Neural cell (in vitro differentiated cells): ENCODE results near the gene COL5A1. TPM values are rescaled to one million over a fixed set of nuclear protein-coding genes. Genes with fewer than 3 reads are reported as not detected.

ENCODE experiments used
- H2AFZ ChIP-seq: fragments of 200-600, 300-800 bp; sonication (generic), shearing (Covaris generic); 2 replicates; pipeline ENCODE4 v1.6.0; 2014; ENCODE audit warnings: low read depth, mild to moderate bottlenecking, antibody characterized with exemption, low read length, moderate library complexity
- H3F3A ChIP-seq: fragments of 200-600 bp; shearing (Covaris generic); 2 replicates; pipeline ENCODE4 v1.6.1; 2016; ENCODE audit warnings: mild to moderate bottlenecking, moderate library complexity, mixed read lengths, antibody characterized with exemption, low read length; ENCODE audit not compliant: insufficient read depth, poor library complexity, severe bottlenecking
- H3K27ac ChIP-seq: fragments of 200-600, 300-800 bp; sonication (generic), shearing (Covaris generic); 2 replicates; pipeline ENCODE4 v1.5.1; 2014; ENCODE audit warnings: mild to moderate bottlenecking, low read length, moderate library complexity
- H3K27me3 ChIP-seq: fragments of 300-800, 200-600 bp; sonication (generic), shearing (Covaris generic); 2 replicates; pipeline ENCODE4 v1.6.0; 2014; ENCODE audit warnings: mild to moderate bottlenecking, low read depth, low read length, moderate library complexity; ENCODE audit not compliant: insufficient read depth
- H3K36me3 ChIP-seq: fragments of 300-800, 200-600 bp; sonication (generic), shearing (Covaris generic); 2 replicates; pipeline ENCODE4 v1.5.1; 2014; ENCODE audit warnings: mild to moderate bottlenecking, antibody characterized with exemption, low read length, moderate library complexity; ENCODE audit not compliant: insufficient read depth
- H3K4me2 ChIP-seq: fragments of 300-800, 200-600 bp; sonication (generic), shearing (Covaris generic); 2 replicates; pipeline ENCODE4 v1.6.0; 2014; ENCODE audit warnings: mild to moderate bottlenecking, low read length
- H3K4me3 ChIP-seq: fragments of 300-800, 200-600 bp; sonication (generic), shearing (Covaris generic); 2 replicates; pipeline ENCODE4 v1.5.1; 2014; ENCODE audit warnings: mild to moderate bottlenecking, low read length, moderate library complexity
- H3K79me2 ChIP-seq: fragments of 200-600 bp; shearing (Covaris generic); replicated peaks from 2 replicates; pipeline ENCODE4 v1.6.0; 2014; ENCODE audit warnings: mild to moderate bottlenecking, low read length, moderate library complexity; ENCODE audit not compliant: insufficient read depth
- H3K9ac ChIP-seq: fragments of 300-800, 200-600 bp; sonication (generic), shearing (Covaris generic); 2 replicates; pipeline ENCODE4 v1.6.1; 2016; ENCODE audit warnings: mild to moderate bottlenecking, low read length, mixed read lengths
- H3K9me2 ChIP-seq: fragments of 200-600 bp; shearing (Covaris generic); 2 replicates; pipeline ENCODE4 v1.6.1; 2016; ENCODE audit warnings: mild to moderate bottlenecking, low read length, mixed read lengths; ENCODE audit not compliant: insufficient read depth
- H3K9me3 ChIP-seq: fragments of 200-600, 300-800 bp; sonication (generic), shearing (Covaris generic); 2 replicates; pipeline ENCODE4 v1.6.1; 2016; ENCODE audit warnings: mild to moderate bottlenecking, mixed run types, low read length, moderate library complexity, mixed read lengths
- H4K20me1 ChIP-seq: fragments of 200-600 bp; shearing (Covaris generic); 2 replicates; pipeline ENCODE4 v1.6.1; 2016; ENCODE audit warnings: mild to moderate bottlenecking, mixed run types; ENCODE audit not compliant: insufficient read depth
- CTCF ChIP-seq: fragments of 450-650 bp; IDR thresholded peaks from 2 replicates; pipeline ENCODE4 v1.5.1; 2014; ENCODE audit warnings: antibody characterized with exemption, mild to moderate bottlenecking, moderate library complexity; ENCODE audit not compliant: poor library complexity, severe bottlenecking
- EP300 ChIP-seq: fragments of 450-650 bp; conservative IDR thresholded peaks from 2 replicates; pipeline ENCODE4 v1.6.1; 2014; ENCODE audit warnings: antibody characterized with exemption, mild to moderate bottlenecking, moderate library complexity; ENCODE audit not compliant: poor library complexity, severe bottlenecking
- EZH2 ChIP-seq: fragments of 200-600, 300-800 bp; shearing (Covaris generic), sonication (generic); IDR thresholded peaks from 2 replicates; pipeline ENCODE4 v1.6.1; 2014; ENCODE audit warnings: antibody characterized with exemption, low read length, borderline replicate concordance, mild to moderate bottlenecking; ENCODE audit not compliant: insufficient read depth, poor library complexity, severe bottlenecking
- MXI1 ChIP-seq: fragments of 450-650 bp; conservative IDR thresholded peaks from 2 replicates; pipeline ENCODE4 v1.6.1; 2014; ENCODE audit warnings: antibody characterized with exemption, mild to moderate bottlenecking; ENCODE audit not compliant: poor library complexity, severe bottlenecking
- POLR2AphosphoS5 ChIP-seq: IDR thresholded peaks from 2 replicates; pipeline ENCODE4 v1.6.1; 2012
- RAD21 ChIP-seq: fragments of 450-650 bp; conservative IDR thresholded peaks from 2 replicates; pipeline ENCODE4 v1.6.1; 2014; ENCODE audit warnings: antibody characterized with exemption, mild to moderate bottlenecking, moderate library complexity
- REST ChIP-seq: IDR thresholded peaks from 2 replicates; pipeline ENCODE4 v1.6.1; 2012; ENCODE audit warnings: borderline replicate concordance
- SMC3 ChIP-seq: fragments of 450-650 bp; conservative IDR thresholded peaks from 2 replicates; pipeline ENCODE4 v1.6.1; 2014; ENCODE audit warnings: antibody characterized with exemption, mild to moderate bottlenecking, moderate library complexity; ENCODE audit not compliant: poor library complexity
- TAF1 ChIP-seq: IDR thresholded peaks from 2 replicates; pipeline ENCODE4 v1.6.1; 2012; ENCODE audit warnings: low read depth
- polyA plus RNA-seq: library from polyadenylated mRNA; depleted of rRNA; stranded (reverse); fragments of >200 nt; gene quantifications from 2 replicates; pipeline ENCODE4 v1.2.3, GENCODE V29; 2014

Gene COL5A1
- polyA plus RNA-seq, 1 donor from 2014 or later, result not detected

- Histone ChIP-seq H2AFZ (no peak overlapping the region), H3F3A (no peaks in the 10 kb centered on the region), H3K4me3 (no peak overlapping the region), H3K9me3 (no peaks in the 10 kb centered on the region), H4K20me1 (no peaks in the 10 kb centered on the region), H3K4me2 (no peak overlapping the region), H3K9ac (no peak overlapping the region), H3K79me2 (no peaks in the 10 kb centered on the region), H3K27me3 (no peaks in the 10 kb centered on the region), H3K36me3 (no peaks in the 10 kb centered on the region), H3K27ac (no peak overlapping the region), H3K9me2 (no peaks in the 10 kb centered on the region)
- no peak for TF ChIP-seq CTCF
- no peak for TF ChIP-seq POLR2AphosphoS5
- no peak for TF ChIP-seq SMC3
- TF ChIP-seq REST, result no peak
- TF ChIP-seq MXI1, result no peak
- TF ChIP-seq EP300, result no peak
- no peak for TF ChIP-seq TAF1
- TF ChIP-seq RAD21, result no peak
- no peak for TF ChIP-seq EZH2
Measured at GRCh38 chr9:134705786-134706185, 64.2 kb downstream of the COL5A1 start.

GRCh38 chr9:134706522-134706921, 64.9 kb downstream of the COL5A1 start:
- H3K27ac ChIP-seq, result no peak overlapping the region
- no peak overlapping the region for H2AFZ ChIP-seq

More at GRCh38 chr9:134706522-134706921, 64.9 kb downstream of the COL5A1 start:
- no peaks in the 10 kb centered on the region for H3K27me3 ChIP-seq
- H3K36me3 ChIP-seq, result no peaks in the 10 kb centered on the region
- no peaks in the 10 kb centered on the region for H4K20me1 ChIP-seq
- no peaks in the 10 kb centered on the region for H3K79me2 ChIP-seq
- no peaks in the 10 kb centered on the region for H3K9me2 ChIP-seq
- TF ChIP-seq EZH2 (no peak), CTCF (no peak), POLR2AphosphoS5 (no peak), RAD21 (no peak), EP300 (no peak), SMC3 (no peak), MXI1 (no peak), REST (no peak), TAF1 (no peak)
- H3K4me2 ChIP-seq, result no peak overlapping the region
- H3K9ac ChIP-seq, result no peak overlapping the region
- no peaks in the 10 kb centered on the region for H3F3A ChIP-seq
- no peak overlapping the region for H3K4me3 ChIP-seq
- H3K9me3 ChIP-seq, result no peaks in the 10 kb centered on the region
